GM12874 (cell line): Measurements from ENCODE around the gene ADAMTSL3.

ENCODE experiments used
- CTCF ChIP-seq: IDR thresholded peaks from 2 replicates; pipeline ENCODE4 v1.5.1; 2011; ENCODE audit warnings: low read depth, mild to moderate bottlenecking, control low read depth, low read length, moderate library complexity; ENCODE audit not compliant: insufficient read depth

The ADAMTSL3 gene

GRCh38 chr15:83848315-83849050 lies 194.6 kb downstream of the ADAMTSL3 start:
- no peak for TF ChIP-seq CTCF

GRCh38 chr15:83850015-83850414 lies 196.1 kb downstream of the ADAMTSL3 start:
- no peak for TF ChIP-seq CTCF

GRCh38 chr15:83850501-83851245 lies 196.8 kb downstream of the ADAMTSL3 start:
- no peak for TF ChIP-seq CTCF

- no peak for TF ChIP-seq CTCF
Measured at GRCh38 chr15:83853232-83853631, 199.3 kb downstream of the ADAMTSL3 start.

GRCh38 chr15:83854321-83854720 lies 200.4 kb downstream of the ADAMTSL3 start:
- no peak for TF ChIP-seq CTCF

GRCh38 chr15:83854950-83855707 lies 201.2 kb downstream of the ADAMTSL3 start:
- no peak for TF ChIP-seq CTCF

GRCh38 chr15:83855956-83856355 lies 202.0 kb downstream of the ADAMTSL3 start:
- no peak for TF ChIP-seq CTCF
